DMS53 treated with DMSO at 0.1 percent for 48 hours (cell line): ENCODE data around the gene DISP3.

Experiments
- DNase-seq: peaks from one replicate; lab custom pipeline; 2025; ENCODE audit not compliant: unreplicated experiment; lab: John Stamatoyannopoulos, UW

DISP3 gene

GRCh38 chr1:11527541-11528452 is 48.8 kb downstream of the DISP3 start:
- no peak for DNase-seq

DNA sequence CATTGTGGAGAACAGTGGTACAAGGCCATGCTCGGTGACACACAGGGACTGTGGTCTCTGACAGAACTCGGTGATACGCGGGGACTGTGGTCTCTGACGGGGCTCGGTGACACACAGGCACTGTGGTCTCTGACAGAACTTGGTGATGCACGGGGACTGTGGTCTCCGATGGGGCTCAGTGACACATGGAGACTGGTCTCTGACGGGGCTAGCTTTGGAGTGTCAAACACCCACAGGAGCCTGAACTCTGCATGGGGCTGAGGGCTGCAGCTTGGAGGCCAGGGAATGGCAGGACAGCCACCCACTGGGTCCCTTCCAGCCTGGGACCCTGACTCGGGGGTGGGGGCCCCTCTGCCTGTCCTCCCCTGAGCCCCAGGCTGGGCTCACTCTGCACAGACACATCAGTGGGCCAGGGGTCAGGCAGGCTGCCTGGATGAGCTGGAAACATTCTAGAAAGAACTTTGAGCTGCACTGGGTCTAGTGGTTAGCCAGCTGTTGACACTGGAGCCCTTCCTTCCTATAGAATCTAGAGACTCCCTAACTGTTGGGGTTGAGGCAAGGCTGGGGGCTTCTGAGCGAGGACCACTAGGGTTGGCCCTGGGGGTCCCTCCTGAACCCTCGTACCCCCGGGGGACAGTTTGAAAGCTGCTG is 49.8 kb downstream of the DISP3 start:
- no peak for DNase-seq

DNA sequence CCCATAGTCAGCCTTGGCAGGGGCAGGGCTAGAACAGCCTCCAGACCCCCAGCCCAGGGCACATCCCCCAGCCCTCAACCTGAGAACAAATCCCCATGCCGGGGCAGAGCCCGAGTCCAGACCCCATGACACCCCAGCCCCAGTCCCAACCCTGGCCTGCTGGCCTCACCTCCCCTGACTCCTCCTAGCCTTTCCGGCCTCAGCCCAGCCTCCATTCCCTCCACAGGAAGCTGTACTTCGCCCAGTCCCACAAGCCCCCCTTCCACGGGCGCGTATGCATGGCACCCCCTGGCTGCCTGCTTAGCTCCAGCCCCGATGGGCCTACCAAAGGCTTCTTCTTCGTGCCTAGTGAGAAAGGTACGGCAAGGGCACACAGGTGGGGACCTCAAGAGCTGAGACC is 50.4 kb downstream of the DISP3 start:
- no peak for DNase-seq

GRCh38 chr1:11529763-11530730 is 51.1 kb downstream of the DISP3 start:
- DNase-seq = no peak

DNA sequence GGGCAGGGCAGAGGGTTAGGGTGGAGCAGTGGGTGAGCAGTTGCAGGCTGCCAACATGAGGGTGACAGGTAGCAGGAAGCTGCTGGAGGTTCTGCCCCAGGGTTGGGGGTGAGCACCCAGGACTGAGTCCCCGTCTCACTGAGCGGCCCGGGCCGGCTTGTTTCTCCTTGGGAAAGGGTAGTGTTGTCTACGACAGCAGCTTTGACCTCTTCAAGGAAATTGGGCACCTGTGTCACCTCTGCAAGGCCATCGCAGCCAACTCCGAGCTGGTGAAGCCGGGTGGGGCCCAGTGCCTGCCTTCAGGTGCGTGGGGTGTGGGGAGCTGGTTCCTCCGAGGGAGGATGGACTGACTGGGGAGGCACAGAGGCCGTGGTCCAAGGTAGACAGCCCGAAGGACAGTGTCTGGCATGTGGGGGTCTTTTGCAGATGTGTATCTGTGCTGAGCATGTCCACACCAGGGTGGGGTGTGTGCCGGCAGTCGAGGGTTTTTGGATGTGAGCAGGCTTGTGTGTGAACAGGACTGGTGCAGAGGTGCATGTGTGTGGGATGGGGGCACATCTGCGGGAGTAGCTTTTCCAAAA is 51.9 kb downstream of the DISP3 start:
- no peak for DNase-seq

DNA sequence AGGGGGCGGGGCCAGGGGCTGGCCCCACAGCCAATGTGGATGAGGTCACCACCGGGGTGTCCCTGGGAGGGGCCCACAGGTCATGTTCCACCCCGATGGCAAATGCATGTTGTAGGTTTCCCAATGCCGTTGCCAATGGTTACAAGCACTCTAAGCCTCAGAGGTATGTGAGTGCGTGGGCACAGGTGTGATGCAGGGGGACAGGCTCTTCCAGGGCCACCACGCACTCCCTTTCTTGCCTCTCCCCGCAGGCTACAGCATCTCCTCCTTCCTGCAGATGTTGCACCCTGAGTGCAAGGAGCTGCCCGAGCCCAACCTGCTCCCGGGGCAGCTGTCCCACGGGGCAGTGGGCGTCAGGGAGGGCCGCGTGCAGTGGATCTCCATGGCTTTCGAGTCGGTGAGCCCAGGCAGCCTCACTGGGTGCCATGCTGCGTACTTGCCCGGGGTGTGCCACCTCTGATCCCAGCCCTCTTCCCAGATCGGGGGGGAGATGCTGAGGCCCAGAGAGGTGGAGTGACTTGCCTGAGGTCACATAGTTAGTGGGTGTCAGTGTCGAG is 52.4 kb downstream of the DISP3 start:
- DNase-seq = no peak

- DNase-seq = no peak
Measured at GRCh38 chr1:11531943-11532342, 53.0 kb downstream of the DISP3 start.

- no peak for DNase-seq
Measured at GRCh38 chr1:11533790-11534787, 55.1 kb downstream of the DISP3 start.

DNA sequence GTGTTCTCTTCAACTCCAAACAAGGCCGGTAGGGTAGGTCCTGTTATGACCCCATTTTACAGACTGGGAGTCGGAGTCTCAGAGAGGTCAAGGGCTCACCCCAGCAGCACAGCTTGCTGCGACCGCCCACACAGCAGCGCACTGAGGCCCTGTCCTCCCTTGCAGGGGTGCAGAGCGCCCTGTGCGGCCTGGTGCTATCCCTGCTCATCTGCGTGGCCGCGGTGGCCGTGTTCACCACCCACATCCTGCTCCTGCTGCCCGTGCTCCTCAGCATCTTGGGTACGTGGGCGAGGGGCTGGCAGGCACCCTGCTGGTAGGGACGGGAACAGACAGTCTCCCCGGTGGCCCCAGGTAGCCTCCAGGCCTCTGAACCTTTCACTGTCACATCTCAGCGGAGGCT is 55.9 kb downstream of the DISP3 start:
- DNase-seq = no peak

DNA sequence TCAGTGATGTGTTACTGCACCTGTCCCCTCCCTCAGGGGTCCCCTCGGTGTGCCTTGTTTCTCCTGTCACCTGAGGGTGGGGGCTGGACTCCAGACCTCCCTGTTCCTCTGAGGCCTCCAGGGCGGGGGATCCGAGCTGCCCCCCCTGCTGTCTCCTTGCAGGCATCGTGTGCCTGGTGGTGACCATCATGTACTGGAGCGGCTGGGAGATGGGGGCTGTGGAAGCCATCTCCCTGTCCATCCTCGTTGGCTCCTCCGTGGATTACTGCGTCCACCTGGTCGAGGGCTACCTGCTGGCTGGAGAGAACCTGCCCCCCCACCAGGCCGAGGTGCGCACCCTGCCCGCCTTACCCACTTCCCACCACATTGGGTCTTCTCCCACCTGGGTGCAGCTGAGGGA is 56.4 kb downstream of the DISP3 start:
- no peak for DNase-seq

DNA sequence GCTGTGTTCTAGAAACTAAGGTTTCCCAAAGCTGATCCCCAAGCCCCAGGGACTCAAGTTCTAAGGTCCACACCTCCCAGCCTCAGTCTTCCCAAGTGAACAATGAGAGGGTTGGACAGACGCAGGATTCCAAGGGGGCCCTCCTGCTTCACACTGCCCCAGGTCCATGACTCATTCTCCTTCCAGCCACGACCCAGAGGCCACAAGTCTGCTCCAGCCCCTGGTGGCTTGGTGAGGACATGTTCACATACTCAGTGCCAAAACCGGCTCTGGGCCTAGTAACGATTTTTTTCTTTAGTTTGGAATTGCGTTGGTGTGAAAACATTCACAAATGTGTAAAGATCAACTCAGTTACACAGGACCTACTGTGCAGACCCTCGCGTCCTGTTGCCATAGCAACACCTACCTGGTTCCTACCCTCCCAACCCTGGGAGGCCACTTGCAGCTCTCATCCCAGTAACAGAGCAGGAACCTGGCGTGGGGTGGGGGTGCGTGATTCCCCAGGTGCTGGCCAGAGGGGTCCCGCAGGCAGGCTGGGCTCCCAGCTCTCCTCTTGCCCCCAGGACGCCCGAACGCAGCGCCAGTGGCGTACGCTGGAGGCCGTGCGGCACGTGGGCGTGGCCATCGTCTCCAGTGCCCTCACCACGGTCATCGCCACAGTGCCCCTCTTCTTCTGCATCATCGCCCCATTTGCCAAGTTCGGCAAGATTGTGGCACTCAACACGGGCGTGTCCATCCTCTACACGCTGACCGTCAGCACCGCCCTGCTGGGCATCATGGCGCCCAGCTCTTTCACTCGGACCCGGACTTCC is 57.0 kb downstream of the DISP3 start:
- DNase-seq = no peak

DNA sequence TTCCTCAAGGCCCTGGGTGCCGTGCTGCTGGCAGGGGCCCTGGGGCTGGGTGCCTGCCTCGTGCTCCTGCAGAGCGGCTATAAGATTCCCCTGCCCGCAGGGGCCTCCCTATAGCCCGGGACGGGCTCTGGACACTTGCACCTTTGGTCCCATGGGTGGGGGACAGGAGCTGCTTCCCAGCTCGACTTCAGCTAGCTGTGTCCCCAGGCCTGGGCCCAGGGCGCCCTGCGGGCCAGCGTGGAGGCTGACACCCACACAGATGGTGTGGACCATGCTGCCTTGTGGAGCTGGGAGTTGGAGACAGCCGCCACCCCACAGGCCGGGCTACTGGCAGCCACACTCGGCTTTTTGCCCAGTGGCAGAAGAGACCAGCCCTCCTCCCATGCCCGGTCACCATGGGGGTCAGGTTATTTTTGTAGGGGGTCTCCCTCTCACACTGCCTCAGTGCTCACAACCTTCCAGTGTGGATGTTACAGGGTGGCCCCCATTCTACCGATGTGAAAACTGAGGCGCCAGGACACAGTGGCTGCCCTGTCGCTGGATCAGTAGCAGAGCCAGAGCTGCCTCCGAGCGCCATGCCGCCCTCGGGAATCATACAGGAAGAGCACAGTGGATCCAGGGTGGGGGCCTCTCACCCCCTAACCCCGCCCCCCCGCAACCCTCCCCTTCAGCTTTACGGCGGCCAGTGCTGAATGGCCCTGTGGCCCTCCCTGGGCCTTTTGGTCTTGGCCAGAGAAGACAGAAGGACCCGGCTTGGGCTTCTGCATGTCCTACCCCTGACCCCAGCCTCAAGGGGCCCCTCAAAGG is 57.8 kb downstream of the DISP3 start:
- DNase-seq = no peak

DNA sequence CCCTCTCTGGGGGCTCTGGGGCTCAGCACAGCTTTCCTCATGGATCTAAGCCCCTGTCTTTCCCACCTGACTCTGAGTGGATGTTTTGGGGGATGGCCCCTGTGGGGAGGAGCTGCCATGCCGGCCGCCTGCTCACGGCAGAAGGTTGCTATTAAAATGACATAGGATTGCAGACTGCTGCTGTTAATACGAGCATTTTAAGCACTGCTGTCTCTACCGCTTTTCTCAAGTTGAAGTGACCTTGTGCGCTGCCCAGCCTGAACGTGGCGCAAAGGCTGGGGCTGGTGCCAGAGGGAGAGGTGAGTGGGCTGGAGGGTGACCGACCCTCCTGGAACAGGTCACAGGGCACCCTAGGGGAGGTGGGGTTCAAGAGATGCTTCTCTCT is 58.4 kb downstream of the DISP3 start:
- no peak for DNase-seq

DNA sequence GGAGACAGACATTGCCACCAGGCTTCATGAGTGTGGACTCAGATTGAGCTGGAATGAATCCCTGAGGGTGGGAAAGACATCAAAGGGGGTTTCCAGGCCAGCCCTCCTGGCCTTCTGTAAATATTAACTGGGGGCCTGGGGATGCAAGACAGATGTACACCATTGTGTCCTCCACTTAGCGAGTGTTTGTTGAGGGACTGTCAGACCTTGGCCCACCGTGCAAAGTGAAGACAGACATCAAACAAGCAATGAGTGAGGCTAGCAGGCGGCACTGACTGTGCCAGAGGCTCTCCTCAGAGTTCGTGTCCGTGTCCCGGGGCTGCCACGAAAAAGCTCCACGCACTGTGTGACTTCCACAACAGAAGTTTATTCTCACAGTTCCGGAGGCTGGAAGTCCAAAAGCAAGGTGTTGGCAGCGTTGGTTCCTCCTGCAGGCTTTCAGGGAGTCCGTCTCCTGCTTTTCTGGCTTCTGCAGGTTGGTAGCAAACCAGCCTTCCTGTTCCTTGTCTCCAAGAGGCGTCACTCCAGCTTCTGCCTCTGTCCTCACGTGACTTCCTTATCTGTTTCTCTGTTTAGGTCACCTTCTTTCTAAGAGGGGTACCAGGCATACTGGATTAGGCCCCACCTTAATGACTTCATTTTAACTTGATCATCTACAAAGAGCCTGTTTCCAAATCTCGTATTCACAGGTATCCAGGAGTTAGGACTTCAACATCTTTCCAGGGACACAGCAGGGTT is 59.1 kb downstream of the DISP3 start:
- no peak for DNase-seq

DNA sequence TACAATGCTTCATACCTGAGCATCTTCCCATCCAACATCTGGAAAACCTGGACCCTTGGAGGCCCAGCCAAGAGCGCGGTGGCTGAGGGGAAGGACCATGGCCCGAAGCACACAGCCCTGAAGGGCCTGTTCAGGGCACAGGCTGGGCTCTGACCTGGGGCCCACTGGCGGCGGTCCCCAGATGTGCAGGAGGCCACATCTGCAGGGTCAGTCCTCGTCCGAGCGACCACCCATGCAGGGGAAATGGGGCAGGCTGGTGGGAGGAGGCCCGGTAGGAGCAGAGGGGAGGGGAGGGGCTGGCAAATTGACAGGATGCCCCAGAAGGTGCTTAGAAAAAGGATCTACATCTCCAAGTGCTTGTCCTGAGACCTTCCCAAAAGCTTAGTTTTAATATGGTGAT is 59.9 kb downstream of the DISP3 start:
- no peak for DNase-seq

- no peak for DNase-seq
Measured at GRCh38 chr1:11539850-11540772, 61.2 kb downstream of the DISP3 start.
